GM21576 (cell line): ENCODE measurements around the gene PAN2.
"Not testable (repeated sequence)": the region's sequence is repeated elsewhere in the genome, so short reads cannot be mapped to it uniquely, and the experiment has no call there.

ENCODE experiments used
- ATAC-seq: cut with Tn5 transposase; IDR thresholded peaks from one replicate; pipeline ENCODE4 v1.9.1; 2021; ENCODE audit warnings: mild to moderate bottlenecking, moderate library complexity; ENCODE audit not compliant: unreplicated experiment

PAN2 gene

GRCh38 chr12:56308714-56309113 lies 25.1 kb downstream of the PAN2 start:
- no peak for ATAC-seq

- ATAC-seq, result no peak
Observed at GRCh38 chr12:56307221-56307965, 26.4 kb downstream of the PAN2 start.

GRCh38 chr12:56304872-56305590 lies 28.8 kb downstream of the PAN2 start:
- no peak for ATAC-seq

- no peak for ATAC-seq
Observed at GRCh38 chr12:56304276-56304675, 29.5 kb downstream of the PAN2 start.

GRCh38 chr12:56300644-56301464 lies 32.9 kb downstream of the PAN2 start:
- ATAC-seq, result no peak

GRCh38 chr12:56299853-56300643 lies 33.8 kb downstream of the PAN2 start, which contains the start of gene CS:
Gene CS, minus strand, starts transcription at chr12:56300330. Its CDS starts 129 bp downstream, at chr12:56300201.
- peak; percentile 94 for ATAC-seq

- ATAC-seq, result peak; percentile 3
Observed at GRCh38 chr12:56299308-56299852, 34.4 kb downstream of the PAN2 start.

GRCh38 chr12:56298828-56299227 lies 35.0 kb downstream of the PAN2 start:
- no peak for ATAC-seq

GRCh38 chr12:56297400-56297799 lies 36.4 kb downstream of the PAN2 start:
- no peak for ATAC-seq

- ATAC-seq, result no peak
Observed at GRCh38 chr12:56296295-56296694, 37.5 kb downstream of the PAN2 start.

GRCh38 chr12:56293795-56294194 lies 40.0 kb downstream of the PAN2 start:
- ATAC-seq, result no peak

- ATAC-seq, result no peak
Observed at GRCh38 chr12:56288705-56289387, 45.0 kb downstream of the PAN2 start.

- no peak for ATAC-seq
Observed at GRCh38 chr12:56286044-56286830, 47.6 kb downstream of the PAN2 start.

- not testable (repeated sequence) for ATAC-seq
Observed at GRCh38 chr12:56284263-56284662, 49.5 kb downstream of the PAN2 start.

- no peak for ATAC-seq
Observed at GRCh38 chr12:56282579-56282978, 51.2 kb downstream of the PAN2 start.

GRCh38 chr12:56282030-56282429 lies 51.8 kb downstream of the PAN2 start:
- ATAC-seq, result no peak

- no peak for ATAC-seq
Observed at GRCh38 chr12:56280849-56281248, 53.0 kb downstream of the PAN2 start.

- no peak for ATAC-seq
Observed at GRCh38 chr12:56278905-56279304, 54.9 kb downstream of the PAN2 start.

- ATAC-seq, result no peak
Observed at GRCh38 chr12:56274299-56274698, 59.5 kb downstream of the PAN2 start.
